ENCODE measurements around the gene CPSF4L.

GRCh38 chr17:73278049-73278464 is 16.4 kb upstream of the CPSF4L start:
- no peak for TF ChIP-seq ZNF354C (tag by site-specific recombination; IDR thresholded peaks at IDR 0.05; ENCODE audit: borderline replicate concordance, low read depth)
- no peak for TF ChIP-seq ZNF350 (tag by site-specific recombination; IDR thresholded peaks at IDR 0.05)
- no peak for TF ChIP-seq ZBTB44 (tag by site-specific recombination; IDR thresholded peaks at IDR 0.05)
